Body of pancreas (tissue), 4 donors: Measurements from ENCODE around the gene CD47.

Source experiments
- CTCF ChIP-seq, 7 experiments: fragments of 450-650 bp in 4 of 7; fragments of 200-600 bp in 3 of 7; sonication (generic) in 3 of 7; IDR thresholded peaks; one replicate each; pipeline ENCODE4 v1.5.1; 2016 to 2019; ENCODE audit warnings: antibody characterized with exemption in 7 of 7
- POLR2A ChIP-seq, 3 donors: fragments of 450-650 bp; IDR thresholded peaks; one replicate each; pipeline ENCODE4 v1.6.1; 2016; ENCODE audit warnings: antibody characterized with exemption in 3 of 3, mild to moderate bottlenecking in 2 of 3

DNA sequence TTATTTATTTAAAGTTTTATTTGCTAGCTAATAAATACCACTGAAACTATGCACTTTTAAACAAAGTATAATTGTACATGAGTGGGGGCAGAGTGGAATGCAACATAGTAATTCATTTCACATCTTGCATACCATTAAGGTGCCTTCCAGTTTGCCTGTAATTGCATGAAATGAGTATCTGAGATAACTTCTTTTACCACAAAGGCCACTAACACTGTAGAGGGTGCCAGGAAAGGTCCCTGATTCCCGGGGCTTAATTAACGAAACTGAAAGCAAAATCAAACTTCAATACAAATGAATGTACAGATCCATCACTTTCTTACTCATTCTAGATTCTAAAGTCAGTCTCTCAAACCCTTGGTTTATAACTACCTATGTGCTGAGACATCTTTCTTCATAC, 2.1 kb downstream of the CD47 start:
- TF ChIP-seq CTCF (IDR thresholded peaks at IDR 0.05), result no peak
- TF ChIP-seq POLR2A (IDR thresholded peaks at IDR 0.05), result no peak
